ENCODE data around the gene ADGRL3.

The ADGRL3 gene

DNA sequence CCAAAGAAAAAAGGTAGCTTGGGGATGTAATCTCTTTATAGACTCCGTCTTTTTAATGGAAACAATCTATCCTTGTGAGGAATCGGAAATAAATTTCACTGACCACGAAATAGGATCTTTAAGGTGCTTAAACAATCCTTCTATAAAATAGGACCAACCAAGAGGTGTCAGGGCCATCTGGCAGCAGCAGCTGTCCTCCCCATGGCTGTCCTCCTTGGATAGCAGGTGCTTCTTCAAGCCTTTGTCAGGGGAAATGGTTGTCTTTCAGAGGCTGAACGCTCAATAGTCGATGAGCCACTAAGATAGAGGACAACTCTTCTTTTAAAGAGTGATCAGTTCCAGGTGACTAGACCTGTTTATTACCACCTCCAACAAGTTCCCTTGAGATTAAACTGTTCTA lies 231.0 kb downstream of the ADGRL3 start:
- H3K9me3 ChIP-seq (ENCODE audit: severe bottlenecking) = no peaks in the 10 kb centered on the region
- no peak overlapping the region for H3K4me3 ChIP-seq (ENCODE audit: severe bottlenecking)
- H3K36me3 ChIP-seq (ENCODE audit: low read depth) = no peaks in the 10 kb centered on the region
- DNase-seq (ENCODE audit: low spot score) (no peak), ATAC-seq (ENCODE audit: low read depth) (no peak)
- H3K27ac ChIP-seq (ENCODE audit: poor library complexity, severe bottlenecking) = no peak overlapping the region
- peaks cover 25% of the 10 kb centered on the region for H3K4me1 ChIP-seq (ENCODE audit: insufficient read depth, poor library complexity, severe bottlenecking)
- H3K27me3 ChIP-seq (ENCODE audit: insufficient read depth, poor library complexity, severe bottlenecking) = no peaks in the 10 kb centered on the region
- TF ChIP-seq, protein P1, sequence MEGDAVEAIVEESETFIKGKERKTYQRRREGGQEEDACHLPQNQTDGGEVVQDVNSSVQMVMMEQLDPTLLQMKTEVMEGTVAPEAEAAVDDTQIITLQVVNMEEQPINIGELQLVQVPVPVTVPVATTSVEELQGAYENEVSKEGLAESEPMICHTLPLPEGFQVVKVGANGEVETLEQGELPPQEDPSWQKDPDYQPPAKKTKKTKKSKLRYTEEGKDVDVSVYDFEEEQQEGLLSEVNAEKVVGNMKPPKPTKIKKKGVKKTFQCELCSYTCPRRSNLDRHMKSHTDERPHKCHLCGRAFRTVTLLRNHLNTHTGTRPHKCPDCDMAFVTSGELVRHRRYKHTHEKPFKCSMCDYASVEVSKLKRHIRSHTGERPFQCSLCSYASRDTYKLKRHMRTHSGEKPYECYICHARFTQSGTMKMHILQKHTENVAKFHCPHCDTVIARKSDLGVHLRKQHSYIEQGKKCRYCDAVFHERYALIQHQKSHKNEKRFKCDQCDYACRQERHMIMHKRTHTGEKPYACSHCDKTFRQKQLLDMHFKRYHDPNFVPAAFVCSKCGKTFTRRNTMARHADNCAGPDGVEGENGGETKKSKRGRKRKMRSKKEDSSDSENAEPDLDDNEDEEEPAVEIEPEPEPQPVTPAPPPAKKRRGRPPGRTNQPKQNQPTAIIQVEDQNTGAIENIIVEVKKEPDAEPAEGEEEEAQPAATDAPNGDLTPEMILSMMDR (IDR thresholded peaks at IDR 0.05; ENCODE audit: poor library complexity, severe bottlenecking) = no peak

DNA sequence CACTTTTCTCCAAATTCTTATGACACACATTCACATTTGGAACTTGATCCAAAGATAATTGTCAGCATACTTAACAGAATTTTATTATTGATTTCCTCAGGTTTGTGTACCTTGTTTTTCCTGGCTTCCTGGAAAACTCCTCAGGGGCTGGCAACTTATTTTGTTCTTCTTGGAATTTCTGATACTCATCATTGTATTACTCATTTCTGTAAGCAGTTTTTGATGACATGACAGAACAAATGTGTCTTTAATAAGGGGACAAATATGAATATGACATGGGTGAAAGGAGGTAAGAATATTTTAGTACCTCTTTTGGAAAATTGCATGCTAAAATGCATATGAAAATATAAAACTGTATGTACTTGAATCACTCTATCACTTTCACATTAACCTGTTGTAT lies 237.8 kb downstream of the ADGRL3 start:
- TF ChIP-seq, protein P1 (IDR thresholded peaks at IDR 0.05; ENCODE audit: poor library complexity, severe bottlenecking) = no peak
- Histone ChIP-seq H3K36me3 (ENCODE audit: low read depth) (no peaks in the 10 kb centered on the region), H3K9me3 (ENCODE audit: severe bottlenecking) (peaks cover under 1% of the 10 kb centered on the region), H3K4me3 (ENCODE audit: severe bottlenecking) (no peak overlapping the region), H3K27me3 (ENCODE audit: insufficient read depth, poor library complexity, severe bottlenecking) (no peaks in the 10 kb centered on the region), H3K27ac (ENCODE audit: poor library complexity, severe bottlenecking) (no peak overlapping the region), H3K4me1 (ENCODE audit: insufficient read depth, poor library complexity, severe bottlenecking) (peaks cover 8% of the 10 kb centered on the region)
- ATAC-seq (ENCODE audit: low read depth) (no peak), DNase-seq (ENCODE audit: low spot score) (no peak)

DNA sequence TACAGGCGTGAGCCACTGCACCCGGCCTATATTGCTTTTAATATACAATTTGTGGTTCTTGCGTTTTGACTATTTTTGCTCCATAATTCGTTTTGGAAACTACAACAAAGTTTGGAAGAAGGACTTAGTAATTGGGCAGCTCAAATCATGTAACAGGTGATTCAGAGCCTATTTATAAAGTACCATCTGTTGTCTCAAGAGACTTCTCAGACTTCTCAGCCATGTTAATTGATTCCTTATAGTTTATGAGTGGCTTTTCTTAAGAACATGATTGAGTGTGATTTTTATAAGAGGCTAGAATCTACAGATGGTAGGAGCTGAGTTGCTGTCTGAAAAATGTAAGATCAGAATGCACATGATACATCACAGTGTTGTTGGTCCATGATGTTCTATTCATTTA lies 240.2 kb downstream of the ADGRL3 start:
- H3K27me3 ChIP-seq (ENCODE audit: insufficient read depth, poor library complexity, severe bottlenecking) = no peaks in the 10 kb centered on the region
- H3K36me3 ChIP-seq (ENCODE audit: low read depth) = no peaks in the 10 kb centered on the region
- H3K27ac ChIP-seq (ENCODE audit: poor library complexity, severe bottlenecking) = no peak overlapping the region
- H3K9me3 ChIP-seq (ENCODE audit: severe bottlenecking) = peaks cover 2% of the 10 kb centered on the region
- no peak overlapping the region for H3K4me3 ChIP-seq (ENCODE audit: severe bottlenecking)
- H3K4me1 ChIP-seq (ENCODE audit: insufficient read depth, poor library complexity, severe bottlenecking) = peaks cover 30% of the 10 kb centered on the region
- TF ChIP-seq, protein P1 (IDR thresholded peaks at IDR 0.05; ENCODE audit: poor library complexity, severe bottlenecking) = no peak
- ATAC-seq (ENCODE audit: low read depth) = no peak
- DNase-seq (ENCODE audit: low spot score) = no peak

DNA sequence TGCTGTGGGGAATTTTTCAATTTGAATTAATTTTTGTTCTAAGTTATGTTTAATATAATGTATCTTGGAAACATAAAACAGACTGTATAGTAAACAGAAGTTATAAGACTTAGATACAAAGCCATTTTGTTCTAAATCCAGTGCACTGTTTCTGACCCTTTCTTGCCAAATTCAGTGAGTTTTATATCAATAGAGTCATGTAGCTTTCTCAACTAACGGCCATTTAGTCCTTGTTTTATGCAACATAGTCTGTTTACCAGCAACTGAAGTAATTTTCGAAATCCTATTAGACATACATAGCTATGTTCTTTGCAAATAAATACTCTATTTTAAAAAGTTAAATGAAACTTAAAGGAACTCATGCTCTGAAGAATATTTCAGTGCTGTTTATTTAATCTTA lies 242.8 kb downstream of the ADGRL3 start:
- no peaks in the 10 kb centered on the region for H3K36me3 ChIP-seq (ENCODE audit: low read depth)
- H3K9me3 ChIP-seq (ENCODE audit: severe bottlenecking) = peaks cover 2% of the 10 kb centered on the region
- ATAC-seq (ENCODE audit: low read depth) (no peak), DNase-seq (ENCODE audit: low spot score) (no peak)
- H3K27ac ChIP-seq (ENCODE audit: poor library complexity, severe bottlenecking) = peak overlapping the region; percentile 97
- TF ChIP-seq, protein P1 (IDR thresholded peaks at IDR 0.05; ENCODE audit: poor library complexity, severe bottlenecking) = no peak
- no peak overlapping the region for H3K4me3 ChIP-seq (ENCODE audit: severe bottlenecking)
- peaks cover 29% of the 10 kb centered on the region for H3K4me1 ChIP-seq (ENCODE audit: insufficient read depth, poor library complexity, severe bottlenecking)
- H3K27me3 ChIP-seq (ENCODE audit: insufficient read depth, poor library complexity, severe bottlenecking) = no peaks in the 10 kb centered on the region

DNA sequence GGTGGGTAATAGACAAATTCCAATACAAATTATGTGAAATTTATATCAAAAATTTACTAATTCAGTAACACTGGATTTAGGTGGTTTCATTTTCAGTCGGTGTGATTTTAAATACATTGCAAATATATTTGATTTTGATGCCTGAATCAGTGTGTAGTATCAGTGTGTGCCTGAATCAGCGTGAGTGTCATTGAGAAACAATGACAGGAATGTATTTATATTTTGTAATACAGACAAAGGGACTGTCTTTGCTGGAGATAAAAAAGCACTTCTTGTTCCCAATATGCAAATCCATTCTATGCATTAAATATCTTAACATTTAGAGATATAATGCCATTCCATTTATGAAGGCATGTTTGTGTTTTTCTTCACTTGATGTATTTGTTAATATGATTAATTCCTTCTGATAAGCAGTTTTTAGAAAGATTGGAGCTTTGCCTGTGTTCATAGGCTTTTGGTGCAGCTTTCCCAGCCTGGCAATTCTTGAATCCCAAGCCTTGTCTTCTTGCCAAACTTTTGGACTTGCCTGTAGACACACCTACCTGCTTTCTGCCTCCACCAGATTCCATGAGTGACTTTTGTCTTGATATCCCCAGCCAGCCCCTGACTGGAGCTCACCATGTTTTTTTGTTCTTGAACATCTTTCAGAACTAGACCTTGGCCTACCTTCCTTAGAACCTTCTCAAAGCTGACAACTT lies 243.8 kb downstream of the ADGRL3 start:
- ATAC-seq (ENCODE audit: low read depth) (peak; percentile 97), DNase-seq (ENCODE audit: low spot score) (no peak)
- Histone ChIP-seq H3K9me3 (ENCODE audit: severe bottlenecking) (peaks cover 2% of the 10 kb centered on the region), H3K4me3 (ENCODE audit: severe bottlenecking) (no peak overlapping the region), H3K27ac (ENCODE audit: poor library complexity, severe bottlenecking) (peak overlapping the region; percentile 97), H3K36me3 (ENCODE audit: low read depth) (no peaks in the 10 kb centered on the region), H3K27me3 (ENCODE audit: insufficient read depth, poor library complexity, severe bottlenecking) (no peaks in the 10 kb centered on the region), H3K4me1 (ENCODE audit: insufficient read depth, poor library complexity, severe bottlenecking) (peaks cover 32% of the 10 kb centered on the region)
- TF ChIP-seq, protein P1 (IDR thresholded peaks at IDR 0.05; ENCODE audit: poor library complexity, severe bottlenecking) = no peak

Measured in RWPE2 (cell line).